ENCODE measurements around the gene SH3BGRL.
"Not testable (repeated sequence)": the region's sequence is repeated elsewhere in the genome, so short reads cannot be mapped to it uniquely, and the experiment has no call there.

SH3BGRL gene

GRCh38 chrX:81336455-81337152 is 134.7 kb downstream of the SH3BGRL start:
- TF ChIP-seq GABPA (IDR thresholded peaks at IDR 0.05; ENCODE audit: low read depth) (no peak), POLR2AphosphoS5 (IDR thresholded peaks at IDR 0.05; ENCODE audit: low read depth) (no peak), CTCF (IDR thresholded peaks at IDR 0.05; ENCODE audit: insufficient read depth, low read length) (no peak), SPI1 (IDR thresholded peaks at IDR 0.05; ENCODE audit: borderline replicate concordance, low read depth) (no peak)
- H3K27me3 ChIP-seq (ENCODE audit: insufficient read depth, poor library complexity, severe bottlenecking), result no peaks in the 10 kb centered on the region
- no peak overlapping the region for H3K4me3 ChIP-seq (replicated peaks; ENCODE audit: insufficient read depth, low read length)
- no peak for DNase-seq (ENCODE audit: low read depth in 1 of 2, low spot score in 1 of 2)
- no peak overlapping the region for H3K27ac ChIP-seq (replicated peaks)

- no peak overlapping the region for H3K4me3 ChIP-seq (replicated peaks; ENCODE audit: insufficient read depth, low read length)
- no peak overlapping the region for H3K27ac ChIP-seq (replicated peaks)
- TF ChIP-seq POLR2AphosphoS5 (IDR thresholded peaks at IDR 0.05; ENCODE audit: low read depth) (no peak), CTCF (IDR thresholded peaks at IDR 0.05; ENCODE audit: insufficient read depth, low read length) (no peak), SPI1 (IDR thresholded peaks at IDR 0.05; ENCODE audit: borderline replicate concordance, low read depth) (no peak), REST (IDR thresholded peaks at IDR 0.05; ENCODE audit: insufficient replicate concordance, low read depth) (no peak), GABPA (IDR thresholded peaks at IDR 0.05; ENCODE audit: low read depth) (no peak)
- DNase-seq (ENCODE audit: low read depth in 1 of 2, low spot score in 1 of 2), result no peak
- no peaks in the 10 kb centered on the region for H3K27me3 ChIP-seq (ENCODE audit: insufficient read depth, poor library complexity, severe bottlenecking)
Measured at GRCh38 chrX:81337805-81338204, 135.9 kb downstream of the SH3BGRL start.

- H3K27me3 ChIP-seq (ENCODE audit: insufficient read depth, poor library complexity, severe bottlenecking), result no peaks in the 10 kb centered on the region
- no peak for DNase-seq (ENCODE audit: low read depth in 1 of 2, low spot score in 1 of 2)
- TF ChIP-seq SPI1 (IDR thresholded peaks at IDR 0.05; ENCODE audit: borderline replicate concordance, low read depth) (no peak), POLR2AphosphoS5 (IDR thresholded peaks at IDR 0.05; ENCODE audit: low read depth) (no peak), GABPA (IDR thresholded peaks at IDR 0.05; ENCODE audit: low read depth) (no peak), REST (IDR thresholded peaks at IDR 0.05; ENCODE audit: insufficient replicate concordance, low read depth) (no peak), CTCF (IDR thresholded peaks at IDR 0.05; ENCODE audit: insufficient read depth, low read length) (no peak)
Measured at GRCh38 chrX:81338924-81339323, 137.0 kb downstream of the SH3BGRL start.

GRCh38 chrX:81345296-81345695 is 143.4 kb downstream of the SH3BGRL start:
- H3K27ac ChIP-seq (replicated peaks); H3K27me3 ChIP-seq (ENCODE audit: insufficient read depth, poor library complexity, severe bottlenecking); H3K4me3 ChIP-seq (replicated peaks; ENCODE audit: insufficient read depth, low read length); DNase-seq (ENCODE audit: low read depth in 1 of 2, low spot score in 1 of 2): not testable (repeated sequence)

More at GRCh38 chrX:81338924-81339323, 137.0 kb downstream of the SH3BGRL start:
- Histone ChIP-seq H3K27ac (replicated peaks) (no peak overlapping the region), H3K4me3 (replicated peaks; ENCODE audit: insufficient read depth, low read length) (no peak overlapping the region)

Measured in HL-60 (cell line).